NOMO-1 treated with dmso at 0.1 percent for 144 hours (cell line): Measurements from ENCODE around the gene KIF2C.
A peak's percentile ranks its signal among the peaks of the same experiment; 100 is the strongest.
"Not testable (repeated sequence)": the region's sequence is repeated elsewhere in the genome, so short reads cannot be mapped to it uniquely, and the experiment has no call there.

ENCODE experiments used
- DNase-seq: peaks from one replicate; lab custom pipeline; 2025; ENCODE audit not compliant: unreplicated experiment; lab: John Stamatoyannopoulos, UW

The KIF2C gene

GRCh38 chr1:44792736-44793502 lies 53.3 kb downstream of the KIF2C start:
- no peak for DNase-seq

- DNase-seq: not testable (repeated sequence)
Measured at GRCh38 chr1:44797886-44798285, 58.2 kb downstream of the KIF2C start.

- no peak for DNase-seq
Measured at GRCh38 chr1:44798481-44799365, 59.1 kb downstream of the KIF2C start.

- DNase-seq: peak; percentile 97
Measured at GRCh38 chr1:44799770-44800584, 60.3 kb downstream of the KIF2C start, which contains the start of gene PLK3. Gene PLK3 (plus strand): TSS chr1:44800377. CDS start chr1:44800464, 87 bp downstream.

GRCh38 chr1:44801491-44802305 lies 62.1 kb downstream of the KIF2C start:
- DNase-seq: no peak

- DNase-seq: no peak
Measured at GRCh38 chr1:44802306-44803061, 62.8 kb downstream of the KIF2C start.

GRCh38 chr1:44803062-44803311 lies 63.4 kb downstream of the KIF2C start:
- no peak for DNase-seq

- DNase-seq: no peak
Measured at GRCh38 chr1:44803312-44804095, 63.9 kb downstream of the KIF2C start.

GRCh38 chr1:44805311-44806024 lies 65.8 kb downstream of the KIF2C start:
- DNase-seq: no peak

- DNase-seq: no peak
Measured at GRCh38 chr1:44806025-44806703, 66.5 kb downstream of the KIF2C start.

GRCh38 chr1:44806704-44807363 lies 67.2 kb downstream of the KIF2C start, which contains the start of gene DYNLT4:
Gene DYNLT4 (minus strand): TSS chr1:44807351. CDS start chr1:44806668, 683 bp downstream.
- DNase-seq: no peak

GRCh38 chr1:44807364-44808062 lies 67.9 kb downstream of the KIF2C start:
- peak; percentile 94 for DNase-seq

GRCh38 chr1:44808063-44808937 lies 68.7 kb downstream of the KIF2C start, which contains the start of gene BTBD19:
Gene BTBD19 (plus strand): TSS chr1:44808523. CDS start chr1:44808821, 298 bp downstream.
- DNase-seq: no peak

- DNase-seq: peak; percentile 42
Measured at GRCh38 chr1:44808938-44809917, 69.6 kb downstream of the KIF2C start.
